ENCODE results near the gene WWTR1.

WWTR1 gene

DNA sequence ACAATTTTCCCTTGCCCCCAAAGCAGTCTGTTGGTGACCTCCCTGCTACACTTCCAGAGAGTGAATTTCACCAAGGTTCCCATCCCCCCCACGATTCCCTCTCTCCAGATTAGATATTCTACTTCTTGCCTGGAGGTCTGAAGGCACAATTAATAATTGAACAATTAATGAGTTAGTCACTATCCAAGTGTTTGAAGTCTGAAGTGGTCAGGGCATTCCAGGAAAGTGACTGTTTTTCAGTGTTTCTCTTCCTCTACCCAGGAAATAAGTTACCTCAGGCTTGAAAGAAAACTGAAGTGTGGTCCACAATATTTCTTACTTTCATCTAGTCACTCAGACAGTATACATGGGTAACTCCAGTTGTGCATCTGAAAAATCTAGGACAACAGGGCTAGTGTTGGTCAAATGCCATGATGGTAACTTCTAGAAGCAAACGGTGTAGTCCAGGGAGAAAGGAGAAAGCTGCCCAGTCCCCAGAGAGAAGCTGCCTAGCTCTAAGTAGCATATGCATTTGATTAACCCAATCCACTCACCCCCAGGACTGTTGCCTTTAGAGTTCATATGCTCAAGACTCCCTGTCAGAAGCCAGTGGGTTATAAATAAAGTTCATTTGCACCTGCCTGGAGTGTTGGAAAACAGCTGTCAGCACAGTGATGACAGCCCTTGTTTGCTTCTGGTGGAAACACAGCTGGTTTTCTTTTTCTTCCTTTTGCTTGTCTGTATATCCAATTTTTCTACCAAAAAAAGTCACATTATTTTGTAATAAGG is 185.6 kb downstream of the WWTR1 start:
- DNase-seq (ENCODE audit: low read depth, low spot score) = no peak

DNA sequence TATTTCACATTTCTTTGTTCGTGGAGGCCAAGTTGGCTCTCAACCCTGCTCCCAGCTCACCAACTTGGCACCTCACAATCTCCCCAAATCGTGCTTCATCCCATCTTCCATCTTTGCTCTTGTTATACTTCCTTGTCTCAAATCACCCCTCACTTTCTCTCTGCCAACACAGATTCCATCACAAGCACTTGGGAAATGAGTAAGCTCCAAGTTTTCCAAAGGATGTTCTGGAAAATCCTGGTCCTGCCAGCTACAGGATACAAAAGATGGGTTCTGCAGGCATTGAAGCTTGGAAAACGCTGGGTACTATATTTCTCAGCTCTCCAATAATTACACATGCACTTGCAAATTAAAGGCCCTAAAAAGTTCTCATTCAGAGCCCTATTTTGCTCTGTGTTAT is 187.4 kb downstream of the WWTR1 start:
- DNase-seq (ENCODE audit: low read depth, low spot score) = no peak

DNA sequence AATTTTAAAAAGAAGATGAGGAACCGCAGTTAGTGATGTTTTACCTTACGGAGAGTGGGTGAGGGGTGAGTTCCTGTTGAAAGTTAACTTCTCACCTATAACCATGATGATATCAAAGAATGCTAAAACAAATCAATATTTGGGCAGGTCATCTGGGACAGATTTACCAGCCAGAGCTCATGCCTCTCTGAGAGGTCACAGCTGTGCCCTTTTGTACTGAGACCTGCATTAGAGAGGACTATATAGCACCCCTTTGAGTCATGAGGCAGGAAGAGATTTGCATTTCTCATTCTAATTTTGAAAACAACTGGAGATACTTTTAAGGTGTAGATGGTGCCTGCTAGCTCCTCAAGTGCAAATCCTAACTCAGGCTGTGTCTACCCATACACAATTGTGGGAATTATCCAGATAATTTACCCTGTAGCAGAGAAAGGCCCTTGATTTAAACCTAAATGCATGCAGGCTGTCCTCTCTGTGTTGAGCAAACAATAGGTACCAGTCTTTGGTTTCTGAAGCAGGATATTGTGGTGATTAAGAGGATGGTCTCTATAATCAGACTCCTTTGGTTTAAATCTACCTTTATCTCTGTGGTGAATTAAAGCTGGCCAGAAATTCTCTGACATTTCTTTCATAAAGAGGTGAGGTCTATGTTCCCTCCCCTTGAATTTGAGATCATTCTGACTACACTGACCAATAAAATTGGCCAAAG is 189.2 kb downstream of the WWTR1 start:
- DNase-seq (ENCODE audit: low read depth, low spot score) = no peak
